BE2C (cell line): ENCODE data around the gene SLC8A1.

ENCODE experiments used
- DNase-seq: peaks from one replicate; pipeline ENCODE4 v3.0.0-alpha.2; 2020
- H3K27me3 ChIP-seq: fragments of 250-450 bp; sonication (Bioruptor Pico); 2 replicates; pipeline ENCODE4 v1.5.1; 2020; ENCODE audit warnings: mild to moderate bottlenecking
- H3K36me3 ChIP-seq: fragments of 250-450 bp; sonication (Bioruptor Pico); 2 replicates; pipeline ENCODE4 v1.5.1; 2020; ENCODE audit warnings: mild to moderate bottlenecking
- H3K4me1 ChIP-seq: fragments of 250-450 bp; sonication (Bioruptor Pico); 2 replicates; pipeline ENCODE4 v1.5.1; 2020
- H3K4me3 ChIP-seq: 2 replicates; pipeline ENCODE4 v1.5.1; 2011; ENCODE audit warnings: low read depth, low read length
- H3K9me3 ChIP-seq: fragments of 250-450 bp; sonication (Bioruptor Pico); 2 replicates; pipeline ENCODE4 v1.5.1; 2020
- CTCF ChIP-seq: IDR thresholded peaks from 2 replicates; pipeline ENCODE4 v1.5.1; 2012; ENCODE audit warnings: mild to moderate bottlenecking, low read depth, low read length

Gene SLC8A1

GRCh38 chr2:40466935-40467572 lies 15.2 kb upstream of the SLC8A1 start:
- Histone ChIP-seq H3K4me1 (0 out of 2 replicates have a peak, but pooled peaks cover 2% of the 10 kb centered on the region), H3K4me3 (no peak overlapping the region), H3K27me3 (no peaks in the 10 kb centered on the region), H3K36me3 (no peaks in the 10 kb centered on the region), H3K9me3 (no peaks in the 10 kb centered on the region)
- no peak for DNase-seq
- TF ChIP-seq CTCF = no peak

GRCh38 chr2:40466332-40466906 lies 14.5 kb upstream of the SLC8A1 start:
- H3K27me3 ChIP-seq = no peaks in the 10 kb centered on the region
- 0 out of 2 replicates have a peak, but pooled peaks cover 2% of the 10 kb centered on the region for H3K4me1 ChIP-seq
- DNase-seq = no peak
- no peak overlapping the region for H3K4me3 ChIP-seq
- TF ChIP-seq CTCF = no peak
- H3K36me3 ChIP-seq = no peaks in the 10 kb centered on the region
- no peaks in the 10 kb centered on the region for H3K9me3 ChIP-seq

- H3K4me3 ChIP-seq = no peak overlapping the region
- DNase-seq = no peak
These were observed 11.2 kb upstream of the SLC8A1 start for GRCh38 chr2:40463112-40463511.

GRCh38 chr2:40458271-40458794 lies 6.4 kb upstream of the SLC8A1 start:
- DNase-seq = peak; percentile 89
- no peak for TF ChIP-seq CTCF
- H3K36me3 ChIP-seq = no peaks in the 10 kb centered on the region
- peak overlapping the region; percentile 31 for H3K4me3 ChIP-seq
- H3K4me1 ChIP-seq = peaks cover 16% of the 10 kb centered on the region
- no peaks in the 10 kb centered on the region for H3K27me3 ChIP-seq
- H3K9me3 ChIP-seq = no peaks in the 10 kb centered on the region

More at GRCh38 chr2:40463112-40463511, 11.2 kb upstream of the SLC8A1 start:
- peaks cover 8% of the 10 kb centered on the region for H3K4me1 ChIP-seq
- no peaks in the 10 kb centered on the region for H3K27me3 ChIP-seq
- no peaks in the 10 kb centered on the region for H3K9me3 ChIP-seq
- no peaks in the 10 kb centered on the region for H3K36me3 ChIP-seq
- no peak for TF ChIP-seq CTCF

GRCh38 chr2:40457837-40458236 lies 5.9 kb upstream of the SLC8A1 start:
- Histone ChIP-seq H3K4me3 (peak overlapping the region; percentile 31), H3K27me3 (no peaks in the 10 kb centered on the region), H3K36me3 (no peaks in the 10 kb centered on the region), H3K4me1 (peaks cover 16% of the 10 kb centered on the region), H3K9me3 (no peaks in the 10 kb centered on the region)
- DNase-seq = no peak
- no peak for TF ChIP-seq CTCF

- H3K36me3 ChIP-seq = no peaks in the 10 kb centered on the region
- no peaks in the 10 kb centered on the region for H3K27me3 ChIP-seq
- H3K4me1 ChIP-seq = peaks cover 20% of the 10 kb centered on the region
- TF ChIP-seq CTCF = no peak
- no peak for DNase-seq
- H3K9me3 ChIP-seq = no peaks in the 10 kb centered on the region
- H3K4me3 ChIP-seq = no peak overlapping the region; the same call in 1 of the 2 replicates
These were observed 5.5 kb upstream of the SLC8A1 start for GRCh38 chr2:40457366-40457765.
